ENCODE results near the gene SGCD.

Gene SGCD

GRCh38 chr5:156522651-156523529 lies 195.9 kb downstream of the SGCD start:
- no peak for TF ChIP-seq CTCF (conservative IDR thresholded peaks at IDR 0.05; ENCODE audit: low read depth)
- DNase-seq (ENCODE audit: low spot score), result no peak
- POLR2A ChIA-PET (ENCODE audit: low non-redundant PET), result no interaction called here
- no peak overlapping the region for H3K27ac ChIP-seq
- CTCF ChIA-PET, result no interaction called here

DNA sequence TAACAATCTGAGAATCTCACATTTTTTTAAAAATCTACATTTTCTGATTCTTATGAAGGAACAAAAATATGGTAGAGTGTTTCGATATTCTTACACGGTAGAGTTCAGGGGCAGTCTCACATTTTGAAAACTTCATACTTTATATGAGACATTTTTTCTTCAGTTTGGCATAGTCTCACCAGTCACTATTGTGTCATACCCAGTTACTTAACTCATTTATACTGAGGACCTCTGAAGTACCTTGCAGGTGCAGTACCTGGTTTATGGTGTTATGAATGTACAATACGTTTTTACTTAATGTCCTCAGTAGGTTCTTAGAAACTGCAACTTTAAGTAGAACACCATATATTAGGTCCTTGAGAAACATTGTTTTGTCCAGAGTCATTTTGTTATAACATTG lies 196.6 kb downstream of the SGCD start:
- H3K27ac ChIP-seq, result no peak overlapping the region
- ChIA-PET CTCF (no interaction called here), POLR2A (ENCODE audit: low non-redundant PET) (no interaction called here)
- no peak for DNase-seq (ENCODE audit: low spot score)
- TF ChIP-seq CTCF (conservative IDR thresholded peaks at IDR 0.05; ENCODE audit: low read depth), result no peak

DNA sequence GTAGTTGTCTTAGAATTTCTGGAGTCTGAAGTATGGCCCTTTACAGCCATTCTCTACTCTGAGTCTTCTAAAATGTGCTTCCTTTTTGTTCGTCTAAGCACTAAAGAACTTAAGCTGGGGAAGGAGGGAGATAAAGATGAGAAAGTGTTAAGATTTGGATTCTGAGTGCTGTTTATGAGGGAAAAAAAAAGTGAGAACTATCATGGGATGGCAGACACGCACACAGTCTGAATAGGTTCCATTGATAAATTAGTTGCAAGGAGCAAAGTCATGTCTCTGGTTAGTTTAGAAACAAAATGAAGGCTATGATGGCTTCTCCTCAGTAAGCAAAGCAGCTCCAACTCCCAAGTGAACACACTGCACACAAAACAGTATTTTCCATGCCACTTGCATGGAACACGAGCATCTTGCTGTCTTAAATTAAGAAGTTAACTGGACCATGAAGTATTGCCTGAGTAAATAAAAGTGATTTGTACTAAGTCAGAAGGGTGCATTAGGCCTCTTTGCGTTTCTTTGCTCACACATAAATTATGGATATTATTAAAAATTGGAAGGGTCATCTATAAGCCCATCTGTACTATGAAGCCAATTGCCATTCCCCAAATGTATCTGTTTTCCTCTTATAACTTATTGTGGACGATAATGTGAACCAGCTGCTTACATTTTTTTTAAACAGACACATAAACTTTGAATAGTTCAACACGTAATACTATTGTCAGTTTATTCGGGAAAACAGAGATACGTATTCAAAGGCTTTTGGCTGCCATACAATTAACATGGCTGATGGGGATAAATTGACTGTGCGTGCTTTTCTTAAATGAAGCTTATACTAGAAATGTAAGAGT lies 199.3 kb downstream of the SGCD start:
- DNase-seq (ENCODE audit: low spot score), result no peak
- no peak for TF ChIP-seq CTCF (conservative IDR thresholded peaks at IDR 0.05; ENCODE audit: low read depth)
- ChIA-PET POLR2A (ENCODE audit: low non-redundant PET) (no interaction called here), CTCF (no interaction called here)
- H3K27ac ChIP-seq, result no peak overlapping the region

- CTCF ChIA-PET, result no interaction called here
- no peak for TF ChIP-seq CTCF (conservative IDR thresholded peaks at IDR 0.05; ENCODE audit: low read depth)
These were observed 200.6 kb downstream of the SGCD start for GRCh38 chr5:156527611-156528010.

GRCh38 chr5:156528673-156529072 lies 201.7 kb downstream of the SGCD start:
- CTCF ChIA-PET, result interaction anchor here (0.6 kb wide), 1 partner anchor 1234 kb away, joined by 4 read pairs; no protein-coding TSS in a partner anchor
- no peak for DNase-seq (ENCODE audit: low spot score)
- POLR2A ChIA-PET (ENCODE audit: low non-redundant PET), result no interaction called here
- no peak for TF ChIP-seq CTCF (conservative IDR thresholded peaks at IDR 0.05; ENCODE audit: low read depth)
- no peak overlapping the region for H3K27ac ChIP-seq

More at GRCh38 chr5:156527611-156528010, 200.6 kb downstream of the SGCD start:
- POLR2A ChIA-PET (ENCODE audit: low non-redundant PET), result no interaction called here
- DNase-seq (ENCODE audit: low spot score), result no peak
- H3K27ac ChIP-seq, result no peak overlapping the region

GRCh38 chr5:156529892-156530291 lies 202.9 kb downstream of the SGCD start:
- no peak for DNase-seq (ENCODE audit: low spot score)
- no peak overlapping the region for H3K27ac ChIP-seq
- no peak for TF ChIP-seq CTCF (conservative IDR thresholded peaks at IDR 0.05; ENCODE audit: low read depth)
- ChIA-PET CTCF (no interaction called here), POLR2A (ENCODE audit: low non-redundant PET) (no interaction called here)

All from RWPE1 (cell line).